Gastroesophageal sphincter (tissue), 4 donors: Measurements from ENCODE around the gene HECW1. TPM values are rescaled to one million over a fixed set of nuclear protein-coding genes. Genes with fewer than 3 reads are reported as not detected.
"Not testable (repeated sequence)": the region's sequence is repeated elsewhere in the genome, so short reads cannot be mapped to it uniquely, and the experiment has no call there.

Source experiments
- ATAC-seq: fragments of 150-250 bp; one replicate; pipeline ENCODE4 v1.9.1; 2016; ENCODE audit warnings: mild to moderate bottlenecking, moderate library complexity
- H3K27ac ChIP-seq, 4 donors: fragments of 200-600 bp; sonication (generic) in 3 of 4; 1 replicate in 3 of 4; 2 replicates in 1 of 4; pipeline ENCODE4 v1.5.1; 2016 to 2019
- H3K27me3 ChIP-seq: fragments of 200-600 bp; sonication (generic); one replicate; pipeline ENCODE4 v1.5.1; 2019
- H3K36me3 ChIP-seq, 2 donors: fragments of 200-600 bp; sonication (generic); one replicate each; pipeline ENCODE4 v1.5.1; 2019; ENCODE audit warnings: control low read depth in 1 of 2
- H3K4me1 ChIP-seq, 3 donors: fragments of 200-600 bp; sonication (generic); 1 replicate in 2 of 3; 2 replicates in 1 of 3; pipeline ENCODE4 v1.5.1; 2016 to 2019; ENCODE audit warnings: control low read depth in 2 of 3
- H3K4me3 ChIP-seq, 2 donors: fragments of 200-600 bp; sonication (generic); one replicate each; pipeline ENCODE4 v1.5.1; 2019; ENCODE audit warnings: mild to moderate bottlenecking in 1 of 2, moderate library complexity in 1 of 2
- H3K9me3 ChIP-seq, 3 donors: fragments of 200-600 bp; sonication (generic); one replicate each; pipeline ENCODE4 v1.5.1; 2017 to 2019; ENCODE audit warnings: control low read depth in 2 of 3
- EP300 ChIP-seq: sonication (generic); formaldehyde crosslinking; IDR thresholded peaks from one replicate; pipeline ENCODE4 v1.6.1; 2017; ENCODE audit warnings: antibody characterized with exemption, mild to moderate bottlenecking
- POLR2A ChIP-seq, 2 donors: fragments of 450-650 bp; IDR thresholded peaks; one replicate each; pipeline ENCODE4 v1.6.1; 2017; ENCODE audit warnings: antibody characterized with exemption in 2 of 2, mild to moderate bottlenecking in 2 of 2, moderate library complexity in 1 of 2
- POLR2AphosphoS5 ChIP-seq: sonication (generic); formaldehyde crosslinking; IDR thresholded peaks from one replicate; pipeline ENCODE4 v1.6.1; 2017; ENCODE audit warnings: antibody characterized with exemption
- WGBS, 2 donors: methylation state at CpG; one replicate each; pipeline ENCODE4 v1.1.5; 2018; ENCODE audit warnings: low coverage in 1 of 2; 5-methylcytosine and 5-hydroxymethylcytosine counted together
- total RNA-seq, 4 donors: library from RNA; depleted of rRNA; stranded (reverse); fragments of >200 nt; gene quantifications; one replicate each; pipeline ENCODE4 v1.1.0, GENCODE V29; 2016
- TF ChIP-seq, protein P1 (sequence below), 4 experiments: fragments of 200-600 bp in 2 of 4; fragments of 450-650 bp in 2 of 4; sonication (generic) in 1 of 4; IDR thresholded peaks; one replicate each; pipeline ENCODE4 v1.5.1; 2017 to 2019; ENCODE audit warnings: antibody characterized with exemption in 4 of 4, mild to moderate bottlenecking in 2 of 4, moderate library complexity in 2 of 4

The HECW1 gene
- total RNA-seq, 4 donors from 2014 or later, result 0.04 to 0.31 (median 0.13) TPM; not detected in 1

DNA sequence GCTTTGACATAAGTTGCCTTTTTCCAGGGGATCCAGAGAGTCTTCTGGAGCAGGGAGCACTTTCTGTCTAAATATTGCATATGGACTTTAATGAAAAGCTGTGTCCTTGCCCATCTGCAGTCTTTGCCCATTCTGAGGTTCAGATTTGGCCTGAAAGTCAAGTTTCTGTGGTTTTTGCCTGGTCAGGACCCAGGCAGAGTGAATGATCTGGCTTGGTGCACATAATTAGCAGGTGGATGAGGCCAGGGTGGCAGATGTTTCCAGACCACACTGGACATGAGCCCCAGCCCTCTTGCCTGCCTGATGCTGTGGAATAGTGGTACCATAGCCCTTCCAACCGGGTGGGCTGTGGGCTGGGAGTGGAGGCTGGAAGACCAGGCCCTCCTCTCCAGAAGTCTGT, 11.0 kb downstream of the HECW1 start:
- Histone ChIP-seq H3K9me3 (no peaks in the 10 kb centered on the region), H3K27ac (no peak overlapping the region), H3K4me3 (no peak overlapping the region), H3K27me3 (peaks cover 41% of the 10 kb centered on the region), H3K4me1 (no peaks in the 10 kb centered on the region), H3K36me3 (no peaks in the 10 kb centered on the region)
- WGBS, 2 donors, result 50 to 80% methylated on average over 1 of the region's 1 CpG
- no peak for ATAC-seq
- TF ChIP-seq POLR2AphosphoS5 (no peak), EP300 (no peak), POLR2A (IDR thresholded peaks at IDR 0.05) (no peak)
- TF ChIP-seq, protein P1, sequence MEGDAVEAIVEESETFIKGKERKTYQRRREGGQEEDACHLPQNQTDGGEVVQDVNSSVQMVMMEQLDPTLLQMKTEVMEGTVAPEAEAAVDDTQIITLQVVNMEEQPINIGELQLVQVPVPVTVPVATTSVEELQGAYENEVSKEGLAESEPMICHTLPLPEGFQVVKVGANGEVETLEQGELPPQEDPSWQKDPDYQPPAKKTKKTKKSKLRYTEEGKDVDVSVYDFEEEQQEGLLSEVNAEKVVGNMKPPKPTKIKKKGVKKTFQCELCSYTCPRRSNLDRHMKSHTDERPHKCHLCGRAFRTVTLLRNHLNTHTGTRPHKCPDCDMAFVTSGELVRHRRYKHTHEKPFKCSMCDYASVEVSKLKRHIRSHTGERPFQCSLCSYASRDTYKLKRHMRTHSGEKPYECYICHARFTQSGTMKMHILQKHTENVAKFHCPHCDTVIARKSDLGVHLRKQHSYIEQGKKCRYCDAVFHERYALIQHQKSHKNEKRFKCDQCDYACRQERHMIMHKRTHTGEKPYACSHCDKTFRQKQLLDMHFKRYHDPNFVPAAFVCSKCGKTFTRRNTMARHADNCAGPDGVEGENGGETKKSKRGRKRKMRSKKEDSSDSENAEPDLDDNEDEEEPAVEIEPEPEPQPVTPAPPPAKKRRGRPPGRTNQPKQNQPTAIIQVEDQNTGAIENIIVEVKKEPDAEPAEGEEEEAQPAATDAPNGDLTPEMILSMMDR (IDR thresholded peaks at IDR 0.05), result no peak

GRCh38 chr7:43124388-43124787, 11.9 kb downstream of the HECW1 start:
- no peak for ATAC-seq
- WGBS, 2 donors, result 75 to 78% methylated on average over 3 of the region's 3 CpGs
- Histone ChIP-seq H3K27me3 (peaks cover 32% of the 10 kb centered on the region), H3K4me1 (no peaks in the 10 kb centered on the region), H3K9me3 (no peaks in the 10 kb centered on the region), H3K27ac (no peak overlapping the region), H3K4me3 (no peak overlapping the region), H3K36me3 (no peaks in the 10 kb centered on the region)
- TF ChIP-seq EP300, result no peak

- H3K36me3 ChIP-seq, result no peaks in the 10 kb centered on the region
- WGBS, 2 donors, result 77 to 79% methylated on average over 3 of the region's 3 CpGs
- H3K4me3 ChIP-seq, result no peak overlapping the region
- no peaks in the 10 kb centered on the region for H3K9me3 ChIP-seq
- no peaks in the 10 kb centered on the region for H3K4me1 ChIP-seq
- no peak overlapping the region for H3K27ac ChIP-seq
- TF ChIP-seq EP300 (no peak), POLR2AphosphoS5 (no peak), POLR2A (IDR thresholded peaks at IDR 0.05) (no peak)
- TF ChIP-seq, protein P1 (IDR thresholded peaks at IDR 0.05), result no peak
- H3K27me3 ChIP-seq, result peaks cover 15% of the 10 kb centered on the region
- ATAC-seq, result no peak
These were observed 17.9 kb downstream of the HECW1 start for GRCh38 chr7:43130347-43130746.

GRCh38 chr7:43135129-43135528, 22.7 kb downstream of the HECW1 start:
- Histone ChIP-seq H3K27ac (no peak overlapping the region), H3K36me3 (no peaks in the 10 kb centered on the region), H3K27me3 (peaks cover 23% of the 10 kb centered on the region), H3K4me3 (no peak overlapping the region), H3K4me1 (no peaks in the 10 kb centered on the region), H3K9me3 (no peaks in the 10 kb centered on the region)
- TF ChIP-seq EP300 (no peak), POLR2A (IDR thresholded peaks at IDR 0.05) (no peak), POLR2AphosphoS5 (no peak)
- TF ChIP-seq, protein P1 (IDR thresholded peaks at IDR 0.05), result no peak
- no peak for ATAC-seq
- 58% methylated on average over 1 of the region's 1 CpG; no CpG with 5 or more reads in 1 of the 2 donors for WGBS, 2 donors

GRCh38 chr7:43136064-43136463, 23.6 kb downstream of the HECW1 start:
- ATAC-seq, result no peak
- no peak overlapping the region for H3K27ac ChIP-seq

DNA sequence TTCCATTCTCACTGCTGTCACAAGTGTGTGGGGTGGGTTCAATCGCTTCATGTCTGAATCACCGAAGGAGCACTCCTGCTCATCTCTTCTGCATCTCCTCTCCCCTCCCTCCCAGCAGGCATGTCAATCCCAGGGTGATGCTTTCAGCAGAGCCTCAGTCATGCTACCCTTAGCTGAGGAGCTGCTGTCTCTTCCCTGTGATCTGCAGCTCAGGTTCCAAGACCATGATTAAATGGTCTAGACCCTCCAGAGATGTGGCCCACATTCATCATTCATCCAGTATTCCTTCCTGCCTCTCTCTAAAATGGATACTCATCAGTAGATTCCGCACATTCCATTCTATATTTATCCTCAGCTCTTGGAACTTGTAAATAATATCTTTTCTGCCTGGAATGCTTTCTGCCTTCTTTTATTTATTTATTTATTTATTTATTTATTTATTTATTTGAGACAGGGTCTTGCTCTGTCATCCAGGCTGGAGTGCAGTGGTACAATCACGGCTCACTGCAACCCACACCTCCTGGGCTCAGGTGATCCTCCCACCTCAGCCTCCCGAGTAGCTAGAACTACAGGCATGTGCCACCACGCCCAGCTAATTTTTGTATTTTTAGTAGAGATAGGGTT, 24.8 kb downstream of the HECW1 start:
- not testable (repeated sequence) for ATAC-seq, H3K4me3 ChIP-seq, H3K36me3 ChIP-seq, H3K9me3 ChIP-seq, H3K27ac ChIP-seq, H3K4me1 ChIP-seq
- WGBS, 2 donors, result 76 to 79% methylated on average over 3 to 6 of the region's 6 CpGs
- H3K27me3 ChIP-seq, result peaks cover 30% of the 10 kb centered on the region

More at GRCh38 chr7:43136064-43136463, 23.6 kb downstream of the HECW1 start:
- Histone ChIP-seq H3K36me3 (no peaks in the 10 kb centered on the region), H3K4me1 (no peaks in the 10 kb centered on the region), H3K9me3 (no peaks in the 10 kb centered on the region), H3K4me3 (no peak overlapping the region), H3K27me3 (peaks cover 29% of the 10 kb centered on the region)
- 77 to 79% methylated on average over 2 of the region's 2 CpGs for WGBS, 2 donors
- TF ChIP-seq POLR2AphosphoS5 (no peak), EP300 (no peak), POLR2A (IDR thresholded peaks at IDR 0.05) (no peak)
- TF ChIP-seq, protein P1 (IDR thresholded peaks at IDR 0.05), result no peak
